NCI-H2029 treated with DMSO at 0.1 percent for 48 hours (cell line): ENCODE data around the gene TMEM94.
"Not testable (repeated sequence)": the region's sequence is repeated elsewhere in the genome, so short reads cannot be mapped to it uniquely, and the experiment has no call there.

Experiments used
- DNase-seq: peaks from one replicate; lab custom pipeline; 2025; lab: John Stamatoyannopoulos, UW

Gene TMEM94

DNA sequence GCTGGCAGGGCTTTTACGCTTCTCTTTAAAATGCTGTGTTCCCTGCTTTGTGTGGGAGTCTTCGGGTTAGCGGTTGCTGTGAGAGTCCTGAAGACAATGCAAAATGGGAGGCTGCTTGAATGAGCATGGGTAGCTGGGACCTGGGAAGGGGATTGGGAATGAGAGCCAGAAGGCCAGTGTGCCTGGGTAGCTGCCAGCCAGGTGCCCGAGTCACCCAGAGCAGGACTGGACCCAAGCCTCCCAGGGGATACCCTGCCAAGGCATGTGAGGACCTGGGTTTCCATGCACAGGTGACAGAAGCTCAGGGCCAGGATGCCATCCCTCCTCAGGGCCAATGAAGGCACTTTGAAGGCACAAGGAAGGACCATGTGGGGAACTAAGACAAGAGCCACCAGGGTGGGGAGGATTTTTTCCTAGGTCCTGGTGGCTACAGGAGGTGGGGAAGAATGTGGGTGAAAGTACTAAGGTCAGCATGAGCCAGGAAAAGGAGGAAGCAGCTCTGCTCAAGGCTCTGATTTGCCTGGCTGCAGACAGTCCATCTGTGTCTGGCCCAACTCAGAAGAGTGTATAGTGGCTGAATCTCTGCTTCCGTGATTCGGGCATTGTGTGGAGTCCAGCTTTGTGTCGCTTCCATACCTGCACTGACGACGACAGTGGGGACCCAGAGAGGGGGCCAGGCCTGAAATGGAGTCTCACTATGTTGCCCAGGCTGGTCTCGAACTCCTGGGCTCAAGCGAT is 20.5 kb downstream of the TMEM94 start:
- DNase-seq: no peak

DNA sequence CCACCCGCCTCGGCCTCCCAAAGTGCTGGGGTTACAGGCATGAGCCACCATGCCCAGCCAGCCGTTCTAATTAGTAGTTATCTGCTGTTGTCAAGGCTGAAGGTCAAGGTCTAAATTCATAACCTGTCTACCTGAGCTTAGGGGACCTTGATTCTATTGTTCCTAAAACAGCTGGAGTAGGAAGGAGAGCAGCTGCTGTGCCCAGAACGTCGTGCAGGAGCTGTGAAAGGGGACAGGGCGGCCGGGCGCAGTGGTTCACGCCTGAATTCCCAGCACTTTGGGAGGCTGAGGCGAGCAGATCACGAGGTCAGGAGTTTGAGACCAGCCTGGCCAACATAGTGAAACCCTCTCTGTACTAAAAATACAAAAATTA is 21.0 kb downstream of the TMEM94 start:
- not testable (repeated sequence) for DNase-seq

DNA sequence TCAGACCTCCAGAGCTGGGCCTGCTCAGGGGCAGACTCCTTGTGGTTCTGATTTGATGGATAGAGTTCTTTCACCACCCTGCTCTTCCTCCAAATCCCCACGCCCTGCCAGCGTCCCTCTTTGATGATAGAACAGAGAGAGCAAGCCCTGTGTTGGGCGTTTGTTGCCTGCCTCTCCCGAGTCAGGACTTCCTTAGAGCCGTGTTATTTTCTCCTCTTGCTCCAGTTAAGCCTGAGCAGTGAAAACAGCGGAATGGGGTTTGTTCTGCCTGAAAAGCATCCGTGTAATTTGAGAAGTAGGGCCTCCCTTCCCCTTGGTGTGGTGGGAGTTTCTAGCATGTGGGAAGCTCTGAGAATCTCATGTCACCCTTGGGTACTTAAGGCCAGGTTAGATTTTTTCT is 22.1 kb downstream of the TMEM94 start:
- DNase-seq: no peak

DNA sequence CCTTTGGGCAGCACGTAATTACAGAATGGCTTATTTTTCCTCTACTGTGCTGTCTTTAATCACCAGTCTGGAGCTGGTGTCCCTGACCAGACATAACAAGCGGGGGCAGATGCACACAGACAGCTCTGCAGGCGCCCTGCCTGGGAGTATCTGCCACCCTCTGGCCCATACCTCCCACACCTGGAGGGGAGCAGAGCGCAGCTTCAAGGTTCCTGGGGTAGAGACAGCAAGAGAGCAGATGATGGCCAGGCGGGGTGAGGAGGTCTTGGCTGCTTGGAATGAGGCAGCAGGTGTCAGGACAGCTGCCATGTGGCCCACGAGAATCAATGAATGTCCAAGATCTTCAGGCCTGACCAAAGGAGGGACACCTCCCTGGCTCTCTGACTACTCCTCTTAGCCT is 23.8 kb downstream of the TMEM94 start:
- no peak for DNase-seq

- DNase-seq: no peak
These were observed 25.0 kb downstream of the TMEM94 start for GRCh38 chr17:75481194-75482068.

- no peak for DNase-seq
These were observed 25.9 kb downstream of the TMEM94 start for GRCh38 chr17:75482098-75482942.

GRCh38 chr17:75485688-75486087 is 29.3 kb downstream of the TMEM94 start:
- no peak for DNase-seq

GRCh38 chr17:75486151-75486550 is 29.7 kb downstream of the TMEM94 start:
- DNase-seq: no peak

- DNase-seq: no peak
These were observed 30.5 kb downstream of the TMEM94 start for GRCh38 chr17:75486951-75487350.

GRCh38 chr17:75487351-75488070 is 31.1 kb downstream of the TMEM94 start:
- DNase-seq: no peak

- DNase-seq: no peak
These were observed 32.5 kb downstream of the TMEM94 start for GRCh38 chr17:75488693-75489510.

GRCh38 chr17:75489511-75489955 is 33.1 kb downstream of the TMEM94 start:
- no peak for DNase-seq

- no peak for DNase-seq
These were observed 33.8 kb downstream of the TMEM94 start for GRCh38 chr17:75490173-75490743.

DNA sequence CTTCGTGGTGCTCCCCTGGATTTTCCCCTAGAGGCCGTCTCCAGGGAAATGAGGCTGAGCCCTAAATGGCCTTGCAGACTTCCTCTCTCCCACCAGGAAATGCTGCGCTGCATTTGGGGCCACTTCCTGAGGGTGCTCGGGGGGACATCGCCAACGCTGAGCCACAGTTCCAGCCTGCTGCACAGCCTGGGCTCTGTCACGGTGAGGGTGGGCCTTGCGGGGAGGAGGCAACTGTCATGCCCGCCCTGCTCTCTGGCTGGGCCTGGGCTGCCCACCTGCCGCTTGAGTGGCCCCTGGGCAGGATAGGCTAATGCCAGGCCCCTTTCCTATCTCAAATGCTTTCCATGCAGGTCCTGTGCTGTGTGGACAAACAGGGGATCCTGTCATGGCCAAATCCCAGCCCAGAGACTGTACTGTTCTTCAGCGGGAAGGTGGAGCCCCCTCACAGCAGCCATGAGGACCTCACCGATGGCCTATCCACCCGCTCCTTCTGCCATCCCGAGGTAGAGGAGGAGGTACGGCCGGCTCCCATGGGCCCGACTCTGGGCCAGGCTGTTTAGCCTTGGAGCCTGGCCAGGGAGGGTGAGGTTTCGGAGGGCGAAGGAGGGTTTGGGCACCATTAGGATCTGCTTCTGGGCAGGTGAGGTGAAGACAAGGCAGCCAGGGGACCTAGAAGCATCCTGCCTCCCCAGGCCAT is 34.7 kb downstream of the TMEM94 start:
- DNase-seq: no peak

DNA sequence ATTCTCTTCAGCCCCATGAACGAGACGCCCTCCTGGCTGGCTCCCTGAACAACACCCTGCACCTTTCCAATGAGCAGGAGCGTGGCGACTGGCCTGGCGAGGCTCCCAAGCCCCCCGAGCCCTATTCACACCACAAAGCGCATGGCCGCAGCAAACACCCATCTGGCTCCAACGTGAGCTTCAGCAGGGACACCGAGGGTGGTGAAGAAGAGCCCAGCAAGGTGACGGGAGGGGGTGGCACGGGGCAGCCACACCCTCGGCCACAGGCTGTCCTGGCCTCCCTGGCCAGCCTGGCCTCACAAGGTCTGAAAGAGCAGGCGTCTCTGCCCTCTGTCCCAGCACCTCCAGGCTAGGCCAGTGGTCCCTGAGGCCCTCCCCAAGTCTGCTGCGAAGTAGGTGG is 35.2 kb downstream of the TMEM94 start:
- DNase-seq: no peak

DNA sequence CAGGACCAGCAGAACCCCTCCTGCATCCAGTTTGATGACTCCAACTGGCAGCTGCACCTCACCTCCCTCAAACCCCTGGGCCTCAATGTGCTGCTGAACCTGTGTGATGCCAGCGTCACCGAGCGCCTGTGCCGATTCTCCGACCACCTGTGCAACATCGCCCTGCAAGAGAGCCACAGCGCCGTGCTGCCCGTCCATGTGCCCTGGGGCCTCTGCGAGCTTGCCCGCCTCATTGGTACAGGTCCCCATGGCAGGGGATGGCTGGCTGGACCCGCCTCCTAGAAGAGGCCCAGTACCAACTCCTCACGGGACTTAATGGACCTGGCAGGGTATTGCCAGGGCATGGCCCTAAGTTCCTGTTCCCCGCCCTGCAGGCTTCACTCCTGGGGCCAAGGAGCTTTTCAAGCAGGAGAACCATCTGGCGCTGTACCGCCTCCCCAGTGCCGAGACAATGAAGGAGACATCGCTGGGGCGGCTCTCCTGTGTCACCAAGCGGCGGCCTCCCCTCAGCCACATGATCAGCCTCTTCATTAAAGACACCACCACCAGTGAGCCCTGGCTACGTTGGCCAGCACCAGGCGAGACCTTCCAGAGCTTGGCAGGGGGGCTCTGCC is 36.2 kb downstream of the TMEM94 start:
- DNase-seq: no peak

DNA sequence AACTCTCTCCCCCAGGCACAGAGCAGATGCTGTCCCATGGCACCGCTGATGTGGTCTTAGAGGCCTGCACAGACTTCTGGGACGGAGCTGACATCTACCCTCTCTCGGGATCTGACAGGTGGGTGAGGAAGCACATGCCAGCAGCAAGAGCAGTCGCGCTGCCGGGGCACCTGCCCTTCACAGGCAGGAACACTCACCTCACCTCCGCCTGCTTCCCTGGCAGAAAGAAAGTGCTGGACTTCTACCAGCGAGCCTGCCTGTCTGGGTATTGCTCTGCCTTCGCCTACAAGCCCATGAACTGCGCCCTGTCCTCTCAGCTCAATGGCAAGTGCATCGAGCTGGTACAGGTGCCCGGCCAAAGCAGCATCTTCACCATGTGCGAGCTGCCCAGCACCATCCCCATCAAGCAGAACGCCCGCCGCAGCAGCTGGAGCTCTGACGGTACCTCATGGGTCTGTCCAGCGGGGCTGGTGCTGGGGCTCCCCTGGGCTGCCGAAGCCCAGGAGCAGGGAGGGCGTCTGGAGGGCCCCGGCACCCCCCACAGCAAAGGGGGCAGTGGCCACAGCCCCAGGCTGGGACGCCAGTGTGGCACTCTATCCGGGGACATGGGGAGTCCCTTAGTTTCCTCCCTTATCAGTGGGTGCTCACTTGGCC is 37.2 kb downstream of the TMEM94 start:
- no peak for DNase-seq

DNA sequence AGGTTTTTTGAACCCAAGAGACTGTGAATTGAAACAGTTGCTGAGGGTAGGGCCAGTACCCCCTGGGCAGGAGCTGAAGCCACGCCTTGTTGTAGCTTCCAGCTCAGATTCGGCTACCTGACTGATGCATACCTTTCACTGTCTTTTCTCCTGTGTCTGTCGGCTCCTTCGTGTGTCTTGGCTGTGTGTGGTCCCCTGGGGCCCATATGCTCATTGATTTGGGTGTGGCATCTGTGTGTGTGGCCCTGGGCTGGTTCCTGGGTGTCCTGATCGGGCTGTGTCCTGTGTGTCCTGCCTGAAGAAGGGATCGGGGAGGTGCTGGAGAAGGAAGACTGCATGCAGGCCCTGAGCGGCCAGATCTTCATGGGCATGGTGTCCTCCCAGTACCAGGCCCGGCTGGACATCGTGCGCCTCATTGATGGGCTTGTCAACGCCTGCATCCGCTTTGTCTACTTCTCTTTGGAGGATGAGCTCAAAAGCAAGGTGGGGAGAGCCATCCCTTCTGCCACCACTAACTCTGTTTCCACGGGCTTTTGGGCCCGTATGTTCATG is 38.0 kb downstream of the TMEM94 start:
- no peak for DNase-seq

DNA sequence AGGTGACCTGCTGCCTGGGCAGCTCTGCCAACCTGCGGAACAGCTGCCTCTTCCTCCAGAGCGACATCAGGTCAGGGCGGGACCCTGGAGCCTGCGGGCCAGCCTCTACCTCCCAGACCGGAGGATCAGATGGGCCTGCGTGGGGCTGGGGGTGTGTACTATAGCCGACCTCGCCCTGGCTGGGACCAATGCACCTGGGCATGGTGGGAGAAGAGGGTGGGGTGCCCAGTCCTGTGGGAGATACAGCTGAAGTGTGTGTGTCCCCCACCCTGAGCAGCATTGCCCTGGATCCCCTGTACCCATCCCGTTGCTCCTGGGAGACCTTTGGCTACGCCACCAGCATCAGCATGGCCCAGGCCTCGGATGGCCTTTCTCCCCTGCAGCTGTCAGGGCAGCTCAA is 39.6 kb downstream of the TMEM94 start:
- DNase-seq: no peak
